DND-41 (cell line): ENCODE measurements around the gene TXNDC5.
A peak's percentile ranks its signal among the peaks of the same experiment; 100 is the strongest.

Experiments used
- ATAC-seq: fragments of 200-7000 bp; cut with Tn5 transposase; 3 replicates; pipeline ENCODE4 v1.9.1; 2021; ENCODE audit warnings: low read depth; ENCODE audit not compliant: insufficient read depth
- DNase-seq: peaks from one replicate; pipeline ENCODE4 v3.0.0-alpha.2; 2020
- H2AFZ ChIP-seq: 2 replicates; pipeline ENCODE4 v1.6.0; 2012; ENCODE audit warnings: low read depth, low read length
- H3K27ac ChIP-seq: 2 replicates; pipeline ENCODE4 v1.5.1; 2012; ENCODE audit warnings: low read length, inconsistent platforms
- H3K27me3 ChIP-seq: fragments of 200-600 bp; sonication (generic); 2 replicates; pipeline ENCODE4 v1.6.0; 2012; ENCODE audit warnings: low read length, mild to moderate bottlenecking, inconsistent platforms; ENCODE audit not compliant: insufficient read depth, poor library complexity
- H3K36me3 ChIP-seq: 2 replicates; pipeline ENCODE4 v1.5.1; 2012; ENCODE audit warnings: low read length, inconsistent platforms; ENCODE audit not compliant: insufficient read depth
- H3K4me1 ChIP-seq: 2 replicates; pipeline ENCODE4 v1.5.1; 2012; ENCODE audit warnings: mild to moderate bottlenecking, low read length; ENCODE audit not compliant: insufficient read depth
- H3K4me2 ChIP-seq: 2 replicates; pipeline ENCODE4 v1.6.0; 2012; ENCODE audit warnings: mild to moderate bottlenecking, moderate library complexity, low read length, inconsistent platforms; ENCODE audit not compliant: insufficient read depth
- H3K4me3 ChIP-seq, 2 experiments: fragments of 200-600 bp in 1 of 2; shearing (Covaris generic) in 1 of 2; 2 replicates each; pipeline ENCODE4 v1.5.1; 2012 to 2016; ENCODE audit warnings: inconsistent platforms in 2 of 2, low read length in 2 of 2, mild to moderate bottlenecking in 2 of 2, low read depth in 1 of 2, moderate library complexity in 1 of 2
- H3K79me2 ChIP-seq: 2 replicates; pipeline ENCODE4 v1.6.0; 2012; ENCODE audit warnings: low read length, inconsistent platforms; ENCODE audit not compliant: insufficient read depth
- H3K9ac ChIP-seq: 2 replicates; pipeline ENCODE4 v1.6.0; 2012; ENCODE audit warnings: low read depth, mild to moderate bottlenecking, inconsistent platforms, low read length, moderate library complexity
- H3K9me3 ChIP-seq: 2 replicates; pipeline ENCODE4 v1.5.1; 2012; ENCODE audit warnings: low read length, moderate library complexity, mild to moderate bottlenecking, inconsistent platforms; ENCODE audit not compliant: insufficient read depth, severe bottlenecking
- H4K20me1 ChIP-seq: 2 replicates; pipeline ENCODE4 v1.6.0; 2012; ENCODE audit warnings: low read length; ENCODE audit not compliant: insufficient read depth
- CTCF ChIP-seq: IDR thresholded peaks from 2 replicates; pipeline ENCODE4 v1.5.1; 2012; ENCODE audit warnings: borderline replicate concordance, low read length, moderate library complexity, mild to moderate bottlenecking; ENCODE audit not compliant: poor library complexity, severe bottlenecking; ENCODE audit errors: extremely low read depth
- EZH2 ChIP-seq: IDR thresholded peaks from 3 replicates; pipeline ENCODE4 v1.6.1; 2012; ENCODE audit warnings: borderline replicate concordance, low read depth, mild to moderate bottlenecking, moderate library complexity, low read length, inconsistent platforms; ENCODE audit not compliant: severe bottlenecking

The TXNDC5 gene

GRCh38 chr6:7909323-7910276 is 988 bp downstream of the TXNDC5 start:
- Histone ChIP-seq H2AFZ (peak overlapping the region; percentile 79), H3K27me3 (no peaks in the 10 kb centered on the region), H3K27ac (peak overlapping the region; percentile 76), H3K4me2 (peak overlapping the region; percentile 92), H3K4me3 (peak overlapping the region; percentile 89 to 91), H3K36me3 (peaks cover 18% of the 10 kb centered on the region), H4K20me1 (peaks cover 28% of the 10 kb centered on the region; the same call in 1 of the 2 replicates), H3K9me3 (no peaks in the 10 kb centered on the region), H3K79me2 (peaks cover 57% of the 10 kb centered on the region), H3K4me1 (peaks cover 32% of the 10 kb centered on the region), H3K9ac (peak overlapping the region; percentile 88)
- peak; percentile 59 for ATAC-seq
- DNase-seq = peak; percentile 54
- TF ChIP-seq CTCF (no peak), EZH2 (no peak)

GRCh38 chr6:7907159-7907558 is 3.4 kb downstream of the TXNDC5 start:
- ATAC-seq = no peak
- H3K4me2 ChIP-seq = no peak overlapping the region
- no peak overlapping the region for H3K27ac ChIP-seq
- H3K4me3 ChIP-seq = no peak overlapping the region
- H2AFZ ChIP-seq = no peak overlapping the region
- H3K9me3 ChIP-seq = no peaks in the 10 kb centered on the region
- H4K20me1 ChIP-seq = peaks cover 31% of the 10 kb centered on the region; the same call in 1 of the 2 replicates
- H3K9ac ChIP-seq = no peak overlapping the region
- peaks cover 65% of the 10 kb centered on the region for H3K79me2 ChIP-seq
- peaks cover 42% of the 10 kb centered on the region for H3K36me3 ChIP-seq
- no peaks in the 10 kb centered on the region for H3K27me3 ChIP-seq
- H3K4me1 ChIP-seq = peaks cover 32% of the 10 kb centered on the region
- TF ChIP-seq CTCF (no peak), EZH2 (no peak)
- no peak for DNase-seq

GRCh38 chr6:7906741-7907140 is 3.8 kb downstream of the TXNDC5 start:
- peaks cover 46% of the 10 kb centered on the region for H3K36me3 ChIP-seq
- H2AFZ ChIP-seq = no peak overlapping the region
- DNase-seq (no peak), ATAC-seq (no peak)
- H3K27ac ChIP-seq = no peak overlapping the region
- H3K4me3 ChIP-seq = no peak overlapping the region
- H3K4me1 ChIP-seq = peaks cover 32% of the 10 kb centered on the region
- H4K20me1 ChIP-seq = peaks cover 31% of the 10 kb centered on the region; the same call in 1 of the 2 replicates
- no peak overlapping the region for H3K9ac ChIP-seq
- no peak overlapping the region for H3K4me2 ChIP-seq
- H3K9me3 ChIP-seq = no peaks in the 10 kb centered on the region
- H3K27me3 ChIP-seq = no peaks in the 10 kb centered on the region
- TF ChIP-seq CTCF (no peak), EZH2 (no peak)
- peaks cover 65% of the 10 kb centered on the region for H3K79me2 ChIP-seq
